Endometrial microvascular endothelial cells (primary cell): Measurements from ENCODE around the gene RAB43. TPM values are rescaled to one million over a fixed set of nuclear protein-coding genes. Genes with fewer than 3 reads are reported as not detected.
"Not testable (repeated sequence)": the region's sequence is repeated elsewhere in the genome, so short reads cannot be mapped to it uniquely, and the experiment has no call there.

Experiments
- in situ Hi-C: cut with HindIII; loops from 2 replicates; pipeline ENCODE4 v1.10.0; 2017; ENCODE audit warnings: low sequenced_read_pairs, low pct_unique_long_range_greater_than_20kb; ENCODE audit errors: inconsistent ontology term
- total RNA-seq: library from RNA; depleted of rRNA; stranded (reverse); fragments of >200 nt; gene quantifications from one replicate; pipeline ENCODE4 v1.2.3, GENCODE V29; 2015; ENCODE audit errors: inconsistent ontology term

RAB43 gene
- 32.4 TPM for total RNA-seq

- in situ Hi-C loops = loop anchor here (10.0 kb wide), 1 partner anchor 127 kb away; the partner anchor contains the start of gene CFAP92
Observed at GRCh38 chr3:129121792-129122411, at the start of gene RAB43. RAB43 (minus strand) TSS chr3:129121804; CDS start chr3:129121489, 315 bp downstream.

DNA sequence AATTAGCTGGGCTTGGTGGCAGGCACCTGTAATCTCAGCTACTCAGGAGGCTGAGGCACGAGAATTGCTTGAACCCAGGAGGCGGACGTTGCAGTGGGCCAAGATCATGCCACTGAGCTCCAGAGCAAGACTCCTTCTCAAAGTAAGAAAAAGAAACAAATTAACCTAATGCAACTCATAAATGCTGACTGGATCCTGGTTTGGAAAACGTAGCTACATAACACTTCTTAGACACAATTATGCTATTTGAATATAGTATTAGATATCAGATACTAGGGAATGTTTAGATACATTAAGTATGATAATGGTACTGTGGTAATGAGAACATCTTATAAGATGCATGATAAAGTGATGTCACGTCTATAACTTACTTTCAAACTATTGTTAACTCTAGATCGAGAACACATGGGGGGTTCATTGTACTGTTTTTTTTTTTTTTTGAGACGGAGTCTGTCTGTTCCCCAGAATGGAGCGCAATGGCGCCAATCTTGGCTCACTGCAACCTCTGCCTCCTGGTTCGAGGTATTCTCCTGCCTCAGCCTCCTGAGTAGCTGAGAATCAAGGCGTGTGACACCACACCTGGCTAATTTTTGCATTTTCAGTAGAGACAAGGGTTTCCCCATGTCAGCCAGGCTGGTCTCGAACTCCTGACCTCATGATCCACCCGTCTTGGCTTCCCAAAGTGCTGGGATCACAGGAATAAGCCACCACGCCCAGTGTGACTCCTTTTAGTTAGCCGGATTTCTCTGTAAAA, 45.2 kb upstream of the RAB43 start:
- in situ Hi-C loops = no loop called here

- in situ Hi-C loops = not testable (repeated sequence)
Observed at GRCh38 chr3:129165594-129165993, 44.0 kb upstream of the RAB43 start.

DNA sequence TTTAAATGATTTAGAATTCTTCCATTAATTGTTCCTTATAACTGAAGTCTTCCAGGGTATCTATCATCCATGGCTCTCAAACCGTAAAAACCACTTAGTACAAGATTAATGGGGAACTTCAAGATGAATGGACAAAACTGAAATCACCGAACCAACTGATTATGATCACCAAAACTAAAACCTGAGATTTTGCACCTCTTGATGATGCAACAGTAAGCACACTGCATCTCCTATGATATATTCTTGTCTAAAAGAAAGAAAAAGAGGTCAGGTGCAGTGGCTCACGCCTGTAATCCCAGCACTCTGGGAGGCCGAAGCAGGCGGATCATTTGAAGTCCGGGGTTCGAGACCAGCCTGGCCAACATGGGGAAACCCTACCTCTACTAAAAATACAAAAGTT, 42.9 kb upstream of the RAB43 start:
- in situ Hi-C loops = no loop called here

- in situ Hi-C loops = no loop called here
Observed at GRCh38 chr3:129162729-129163579, 41.4 kb upstream of the RAB43 start.

GRCh38 chr3:129161860-129162271, 40.3 kb upstream of the RAB43 start:
- in situ Hi-C loops = no loop called here

DNA sequence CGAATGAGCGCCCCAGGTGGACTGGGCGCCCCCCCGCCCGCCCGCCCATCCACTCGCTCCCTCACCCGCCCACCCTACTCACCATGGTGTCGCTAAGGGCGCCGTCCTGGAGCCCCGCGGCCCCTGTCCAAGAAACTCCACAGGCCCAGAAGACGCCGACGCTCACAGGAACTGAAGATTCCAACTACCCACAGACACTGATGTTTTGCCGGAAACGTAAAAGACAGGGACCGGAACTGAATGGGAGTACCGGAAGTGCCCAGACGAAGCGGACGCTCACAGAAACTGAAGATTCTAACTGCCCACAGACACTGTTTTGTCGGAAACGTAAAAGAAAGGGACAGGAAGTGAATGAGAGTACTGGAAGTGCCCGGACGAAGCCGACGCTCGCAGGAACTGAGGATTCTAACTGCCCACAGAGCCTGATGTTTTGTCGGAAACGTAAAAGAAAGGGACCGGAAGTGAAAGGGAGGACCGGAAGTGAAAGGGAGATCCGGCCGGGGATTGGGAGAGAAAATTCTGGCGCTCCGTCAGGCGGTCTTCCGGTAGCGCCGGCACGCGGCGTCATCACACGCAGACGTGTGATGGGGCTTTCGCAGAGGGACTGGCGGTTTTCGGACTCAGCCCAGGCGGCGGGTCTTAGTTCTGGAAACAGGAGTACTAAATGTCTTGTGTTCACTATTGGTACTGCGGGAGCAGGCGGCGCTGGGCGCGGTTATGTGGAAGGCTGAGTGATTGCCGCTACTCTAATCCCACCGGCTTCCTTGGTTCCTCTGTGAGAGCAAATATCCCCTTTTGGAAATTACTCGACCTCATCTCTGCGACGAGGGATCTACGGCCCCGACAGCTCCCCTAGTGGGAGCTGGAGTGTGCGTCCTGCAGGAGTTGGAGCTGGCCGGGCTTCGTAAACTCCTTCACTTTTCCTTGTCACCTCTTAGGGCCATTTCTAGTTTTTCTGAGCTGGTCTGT, 39.6 kb upstream of the RAB43 start, which contains the start of gene ISY1:
Gene ISY1, minus strand, starts transcription at position 173 of the 969 bp plus-strand sequence. Its CDS starts 88 bp downstream, at position 85.
- in situ Hi-C loops = no loop called here

DNA sequence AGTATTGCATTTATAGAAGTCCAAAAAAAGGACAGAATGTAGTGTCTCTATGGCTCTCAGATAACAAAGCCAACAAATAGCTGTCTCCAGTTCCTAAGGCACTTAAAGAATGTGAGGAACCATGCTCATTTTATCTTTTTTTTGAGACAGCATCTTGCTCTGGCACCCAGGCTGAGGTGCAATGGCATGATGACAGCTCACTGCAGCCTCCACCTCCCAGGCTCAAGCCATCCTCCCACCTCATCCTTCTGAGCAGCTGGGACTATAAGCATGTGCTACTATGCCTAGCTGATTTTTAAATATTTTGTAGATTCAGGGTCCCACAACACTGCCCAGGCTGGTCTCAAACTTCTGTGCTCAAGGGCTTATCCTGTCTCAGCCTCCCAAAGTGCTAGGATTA, 23.2 kb upstream of the RAB43 start:
- in situ Hi-C loops = no loop called here

DNA sequence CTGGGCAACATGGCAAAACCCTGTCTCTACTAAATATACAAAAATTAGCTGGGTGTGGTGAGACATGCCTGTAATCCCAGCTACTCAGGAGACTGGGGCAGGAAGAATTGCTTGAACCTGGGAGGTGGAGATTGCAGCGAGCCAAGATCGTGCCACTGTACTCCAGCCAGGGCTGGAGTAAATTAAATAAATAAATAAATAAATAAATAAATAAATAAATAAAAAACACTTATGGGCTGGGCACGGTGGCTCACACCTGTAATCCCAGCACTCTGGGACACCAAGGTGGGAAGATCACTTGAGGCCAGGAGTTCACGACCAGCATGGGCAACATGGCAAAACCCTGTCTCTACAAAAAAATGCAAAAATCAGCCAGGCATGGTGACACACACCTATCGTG, 19.4 kb upstream of the RAB43 start:
- in situ Hi-C loops = not testable (repeated sequence)

GRCh38 chr3:129139911-129140310, 18.3 kb upstream of the RAB43 start:
- in situ Hi-C loops = no loop called here

DNA sequence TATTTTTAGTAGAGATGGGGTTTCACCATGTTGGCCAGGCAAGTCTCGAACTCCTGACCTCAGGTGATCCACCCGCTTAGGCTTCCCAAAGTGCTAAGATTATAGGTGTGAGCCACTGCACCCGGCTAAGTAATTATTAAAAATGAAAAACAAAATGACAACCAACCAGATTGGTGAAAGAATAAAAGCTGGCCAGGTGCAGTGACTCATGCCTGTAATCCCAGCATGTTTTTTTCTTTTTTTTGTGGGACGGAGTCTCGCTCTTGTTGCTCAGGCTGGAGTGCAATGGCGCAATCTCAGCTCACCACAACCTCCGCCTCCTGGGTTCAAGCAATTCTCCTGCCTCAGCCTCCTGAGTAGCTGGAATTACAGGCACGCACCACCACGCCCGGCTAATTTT, 14.7 kb upstream of the RAB43 start:
- in situ Hi-C loops = not testable (repeated sequence)

DNA sequence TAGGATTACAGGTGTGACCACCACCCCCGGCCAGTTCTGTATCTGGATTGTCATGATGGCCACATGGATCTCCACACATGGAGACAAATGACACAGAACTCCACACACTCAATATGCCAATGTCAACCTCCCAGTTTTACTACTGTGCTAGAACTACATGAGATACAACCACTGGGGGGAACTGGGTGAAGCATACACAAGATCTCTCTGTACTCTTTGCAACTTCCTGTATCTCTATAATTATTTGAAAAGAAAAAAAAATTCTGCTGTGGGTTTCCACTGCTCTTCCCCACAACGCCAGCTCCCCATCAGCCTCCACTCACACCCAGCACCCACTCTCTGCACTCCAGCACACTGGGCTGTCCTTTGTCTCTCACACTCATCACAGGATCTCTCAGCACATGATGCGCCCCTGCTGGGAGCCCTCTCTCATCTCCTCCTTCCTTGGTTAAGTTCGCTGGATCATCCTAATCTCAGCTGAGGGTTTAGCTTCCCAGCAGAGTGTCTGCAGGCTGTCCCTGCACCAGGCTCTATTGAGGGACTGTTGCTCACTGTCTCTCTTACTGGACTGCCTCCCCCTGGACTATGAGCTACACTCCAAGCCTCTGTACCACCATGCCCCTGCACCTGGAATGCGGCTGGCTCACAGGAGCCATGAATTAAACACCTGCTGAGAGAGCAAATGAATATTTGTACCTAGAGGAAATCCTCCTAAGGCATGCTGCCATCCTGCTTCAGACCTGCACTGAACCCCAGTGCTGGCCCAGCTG, 10.7 kb upstream of the RAB43 start:
- in situ Hi-C loops = no loop called here

DNA sequence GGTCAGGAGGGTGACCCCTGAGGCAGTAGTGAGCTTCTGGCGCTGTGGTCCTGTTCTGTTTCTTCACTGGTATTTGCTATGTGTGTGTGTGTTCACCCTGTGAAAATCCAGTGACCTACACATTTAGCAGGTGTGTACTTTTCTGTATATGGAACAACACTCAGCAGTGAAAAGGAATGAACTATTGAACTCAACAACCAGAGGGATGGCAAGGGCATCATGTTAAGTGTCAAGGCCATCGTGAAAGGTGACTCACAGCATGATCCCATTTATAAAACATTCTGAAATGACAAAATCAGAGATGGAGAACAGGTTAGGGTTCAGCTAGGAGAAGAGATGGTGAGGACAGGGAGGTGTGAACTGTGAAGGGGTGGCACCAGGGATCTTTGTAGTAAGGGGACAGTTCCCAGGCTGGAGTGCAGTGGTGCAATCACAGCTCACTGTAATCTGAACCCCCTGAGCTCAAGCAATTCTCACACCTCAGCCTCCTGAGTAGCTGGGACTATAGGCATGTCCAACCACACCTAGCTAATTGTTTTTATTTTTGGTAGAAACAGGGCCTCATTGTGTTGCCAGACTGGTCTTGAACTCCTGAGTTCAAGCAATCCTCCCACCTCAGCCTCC, 10.0 kb upstream of the RAB43 start:
- in situ Hi-C loops = no loop called here

GRCh38 chr3:129130291-129130813, 8.7 kb upstream of the RAB43 start:
- in situ Hi-C loops = no loop called here

- in situ Hi-C loops = loop anchor here (10.0 kb wide), 1 partner anchor 134 kb away; the partner anchor contains the start of gene CFAP92
Observed at GRCh38 chr3:129128357-129129155, 7.0 kb upstream of the RAB43 start.

DNA sequence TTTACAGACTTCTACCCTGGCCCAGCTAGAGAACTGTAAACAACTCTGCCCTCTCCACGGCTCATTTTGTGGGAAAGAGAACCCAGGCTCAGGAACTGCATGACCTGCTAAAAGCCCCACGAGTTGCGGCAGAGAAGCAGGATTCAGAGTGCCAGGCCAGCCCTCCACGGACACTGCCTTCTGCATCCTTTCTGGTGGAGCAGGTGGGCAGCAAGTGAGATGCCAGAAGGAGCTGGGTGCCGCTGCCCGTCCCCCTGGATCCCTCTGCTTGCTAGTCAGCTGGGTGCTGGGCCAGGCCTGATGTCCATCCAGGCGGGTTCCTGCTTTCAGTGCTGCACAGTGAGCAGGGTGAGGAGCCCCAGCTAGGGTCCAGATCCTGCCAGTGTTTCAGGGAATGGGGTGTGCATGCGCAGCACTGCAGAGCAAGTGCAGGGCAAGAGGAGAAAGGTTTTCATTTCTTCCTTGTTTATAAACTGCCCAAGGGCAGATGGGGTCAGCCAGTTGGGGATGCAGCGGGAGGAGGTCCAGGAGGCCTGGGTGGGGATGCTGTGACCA, 5.2 kb upstream of the RAB43 start:
- in situ Hi-C loops = loop anchor here (10.0 kb wide), 1 partner anchor 132 kb away; the partner anchor contains the start of gene CFAP92
